HG03378 (cell line): Measurements from ENCODE around the gene PFAS.
A peak's percentile ranks its signal among the peaks of the same experiment; 100 is the strongest.

Source experiments
- ATAC-seq: cut with Tn5 transposase; IDR thresholded peaks from one replicate; pipeline ENCODE4 v1.9.1; 2021; ENCODE audit warnings: mild to moderate bottlenecking, moderate library complexity; ENCODE audit not compliant: unreplicated experiment

Gene PFAS

DNA sequence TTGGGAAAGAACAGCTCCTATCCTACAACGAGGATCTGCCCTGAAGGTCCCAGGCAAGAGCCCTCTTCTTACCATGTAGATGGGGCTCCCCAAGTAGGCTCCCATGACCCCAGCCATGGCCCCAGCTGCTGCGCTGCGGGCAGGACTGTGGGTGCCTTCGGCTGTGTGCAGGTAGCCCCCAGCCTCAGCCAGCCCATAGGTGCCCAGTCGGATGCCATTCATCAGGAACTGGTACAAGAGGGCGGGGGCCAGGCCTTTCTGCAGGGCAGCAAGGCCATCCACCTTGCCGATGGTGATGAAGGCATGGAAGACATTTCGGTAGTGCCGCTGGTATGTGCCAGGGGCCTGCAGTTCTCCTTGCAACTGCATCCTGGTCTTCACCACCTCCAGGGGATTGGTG is 45.3 kb downstream of the PFAS start:
- ATAC-seq: no peak

DNA sequence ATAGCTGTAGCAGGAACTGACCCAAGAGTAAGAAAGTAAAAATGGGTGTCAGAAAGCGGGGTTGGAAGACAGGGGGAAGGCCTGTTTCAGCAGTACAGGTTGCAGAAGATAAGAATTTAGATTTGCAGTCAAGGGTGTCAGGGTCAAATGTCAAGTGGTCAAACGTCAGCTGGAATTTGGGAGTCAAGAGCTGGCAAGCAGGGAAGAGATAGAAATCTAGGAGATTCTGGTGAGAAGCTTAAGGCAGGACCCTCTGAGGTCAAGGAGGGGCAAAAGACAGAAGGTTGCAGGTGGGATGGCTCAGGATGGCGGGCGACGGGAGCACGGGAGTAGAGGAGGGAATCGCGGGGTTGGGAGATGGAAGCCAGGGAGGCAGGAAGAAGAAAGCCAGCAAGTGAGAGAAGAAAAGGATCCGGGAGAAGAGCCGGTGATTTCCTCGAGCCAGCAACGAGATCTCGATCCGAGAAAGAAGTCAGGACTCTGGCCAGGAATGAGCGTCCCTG is 45.8 kb downstream of the PFAS start:
- no peak for ATAC-seq

DNA sequence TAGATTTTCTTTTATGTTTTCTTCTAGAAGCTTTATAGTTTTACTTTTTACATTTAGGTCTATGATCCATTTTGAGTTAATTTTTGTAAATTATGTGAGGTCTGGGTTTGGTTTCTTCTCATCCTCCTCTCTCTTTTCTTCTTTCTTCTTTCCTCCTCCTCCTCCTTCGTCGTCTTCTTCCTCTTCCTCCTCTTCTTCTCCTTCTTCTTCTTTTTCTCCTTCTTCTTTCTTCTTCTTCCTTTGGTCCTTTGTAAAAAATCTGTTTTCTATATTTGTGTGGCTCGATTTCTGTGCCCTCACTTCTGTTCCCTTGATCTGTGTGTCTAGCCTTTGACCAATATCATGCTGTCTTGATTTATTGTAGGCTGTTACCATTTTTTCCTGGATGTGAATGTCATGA is 51.1 kb downstream of the PFAS start:
- no peak for ATAC-seq

DNA sequence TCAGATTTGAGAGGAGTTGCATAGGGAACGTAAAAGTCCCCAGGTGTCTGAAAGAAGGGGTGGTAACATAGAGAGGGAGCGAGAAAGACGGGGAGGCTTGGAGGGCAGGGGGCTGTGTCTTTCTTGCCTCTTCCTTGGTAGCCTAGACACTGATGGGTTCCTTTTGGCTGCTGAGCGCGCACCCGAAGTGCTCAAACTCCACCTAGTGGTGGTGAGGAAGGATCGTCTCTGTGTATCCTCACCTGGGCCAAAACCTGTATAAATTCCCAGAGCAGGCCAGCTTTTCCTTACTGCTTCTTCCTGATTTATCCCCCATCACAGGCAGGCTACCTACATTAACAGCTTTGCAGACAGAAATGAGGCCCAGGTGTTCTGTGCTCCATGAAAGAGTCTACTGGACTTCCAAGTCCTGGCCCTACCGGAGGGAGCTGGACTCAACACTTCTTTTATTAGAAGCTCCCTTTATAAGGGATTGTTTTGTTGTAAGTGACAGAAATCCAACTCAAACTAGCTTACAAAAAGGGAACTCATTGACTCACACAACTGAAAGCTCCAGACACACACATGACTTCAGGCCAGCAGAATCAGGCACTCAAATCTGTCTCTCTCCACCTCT is 51.6 kb downstream of the PFAS start:
- ATAC-seq: peak; percentile 62

DNA sequence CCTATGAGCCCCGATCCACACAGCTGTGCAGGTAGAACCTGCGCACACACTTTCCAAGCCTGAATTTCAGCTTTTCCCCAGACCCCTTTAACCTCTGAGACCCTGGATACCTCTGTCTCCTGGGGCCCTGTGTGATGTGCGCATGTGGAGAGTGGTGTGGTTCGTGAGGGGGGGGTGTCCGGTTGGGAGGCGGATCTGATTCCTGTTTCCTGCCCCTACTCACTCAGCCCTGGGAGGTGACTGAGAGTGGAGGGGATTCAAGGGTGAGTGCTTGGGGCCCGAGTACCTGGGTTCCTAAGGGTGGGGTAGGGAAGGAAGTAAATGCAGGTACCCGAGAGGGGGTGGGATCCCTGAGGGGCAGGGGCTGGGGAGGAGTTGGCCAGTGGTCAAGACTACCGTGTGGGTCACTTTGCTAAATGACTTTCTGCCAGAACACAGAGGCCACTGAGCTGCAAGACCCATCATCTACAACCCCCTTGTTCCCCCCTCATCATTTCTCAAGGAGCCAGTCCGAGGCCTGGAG is 61.6 kb downstream of the PFAS start:
- no peak for ATAC-seq

DNA sequence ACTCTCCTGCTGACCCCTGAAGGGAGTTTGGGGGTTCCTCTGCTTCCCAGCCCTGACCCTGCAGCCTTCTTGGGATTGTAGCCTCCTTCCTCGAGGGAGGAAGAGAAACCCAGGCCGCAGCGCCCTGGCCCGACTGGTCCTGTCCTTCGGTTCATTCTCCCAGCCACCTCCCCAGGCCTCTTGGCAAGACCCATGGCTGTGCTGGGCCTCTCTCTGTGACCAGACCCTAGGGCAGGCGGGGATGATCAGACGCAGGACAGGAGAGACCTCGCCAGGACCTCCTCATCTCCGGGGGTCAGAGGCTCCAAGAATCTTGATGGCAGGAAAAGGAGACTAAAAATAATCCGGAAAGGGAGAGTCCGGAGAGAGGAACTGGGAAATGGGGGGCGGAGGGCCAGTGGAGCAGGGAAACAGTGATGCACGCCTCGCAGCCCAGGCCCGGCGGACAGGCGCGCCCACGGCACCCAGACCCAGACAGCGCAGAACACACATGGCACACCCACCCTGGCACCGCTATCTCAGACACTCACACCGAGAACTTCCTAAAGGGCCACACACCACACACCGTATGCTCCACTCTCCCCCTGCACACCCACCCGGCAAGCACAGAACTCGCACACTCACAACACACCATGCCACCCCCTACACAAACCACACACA is 62.2 kb downstream of the PFAS start:
- no peak for ATAC-seq

DNA sequence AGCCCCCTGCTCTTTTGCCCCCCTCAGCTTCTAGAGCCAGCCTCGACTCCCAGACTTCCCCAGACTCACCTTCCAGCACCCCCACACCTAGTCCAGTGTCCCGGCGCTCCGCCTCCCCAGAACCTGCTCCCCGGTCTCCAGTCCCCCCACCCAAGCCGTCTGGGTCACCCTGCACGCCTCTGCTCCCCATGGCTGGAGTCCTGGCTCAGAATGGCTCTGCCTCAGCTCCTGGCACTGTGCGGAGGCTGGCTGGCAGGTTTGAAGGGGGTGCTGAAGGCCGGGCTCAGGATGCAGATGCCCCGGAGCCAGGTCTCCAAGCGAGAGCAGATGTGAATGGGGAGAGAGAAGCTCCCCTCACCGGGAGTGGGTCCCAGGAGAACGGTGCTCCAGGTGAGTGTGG is 63.2 kb downstream of the PFAS start:
- ATAC-seq: no peak

DNA sequence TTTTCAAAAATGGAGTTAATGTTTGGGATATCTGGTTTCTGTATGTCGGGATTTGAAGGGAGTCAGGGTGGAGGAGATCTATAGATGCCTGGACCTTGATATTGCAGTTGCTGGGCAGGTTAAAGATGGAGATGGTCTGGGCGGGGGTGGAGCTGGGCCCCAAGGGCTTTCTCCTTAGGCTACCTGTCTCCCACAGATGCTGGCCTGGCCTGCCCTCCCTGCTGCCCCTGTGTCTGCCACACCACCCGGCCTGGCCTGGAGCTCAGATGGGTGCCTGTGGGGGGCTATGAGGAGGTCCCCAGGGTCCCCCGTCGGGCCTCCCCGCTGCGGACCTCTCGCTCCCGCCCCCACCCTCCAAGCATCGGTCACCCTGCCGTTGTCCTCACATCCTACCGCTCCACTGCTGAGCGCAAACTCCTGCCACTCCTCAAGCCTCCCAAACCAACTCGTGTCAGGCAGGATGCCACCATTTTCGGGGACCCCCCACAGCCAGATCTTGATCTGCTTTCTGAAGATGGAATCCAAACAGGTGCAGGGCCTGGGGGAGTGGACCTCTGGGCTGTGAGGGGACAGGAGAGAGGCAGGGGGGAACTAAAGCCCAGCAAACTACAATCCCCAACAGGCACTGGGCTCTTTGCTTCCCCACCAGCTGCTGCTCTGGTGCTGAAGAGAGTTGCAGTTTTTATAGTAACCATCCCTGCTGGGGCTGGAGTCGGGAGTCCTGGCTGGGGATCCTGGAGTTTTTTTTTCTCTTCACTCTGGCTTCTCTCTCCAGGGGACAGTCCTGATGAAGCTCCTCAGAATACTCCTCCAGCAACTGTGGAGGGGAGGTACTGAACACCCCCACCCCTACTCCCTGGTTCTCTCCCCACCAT is 63.9 kb downstream of the PFAS start:
- no peak for ATAC-seq

DNA sequence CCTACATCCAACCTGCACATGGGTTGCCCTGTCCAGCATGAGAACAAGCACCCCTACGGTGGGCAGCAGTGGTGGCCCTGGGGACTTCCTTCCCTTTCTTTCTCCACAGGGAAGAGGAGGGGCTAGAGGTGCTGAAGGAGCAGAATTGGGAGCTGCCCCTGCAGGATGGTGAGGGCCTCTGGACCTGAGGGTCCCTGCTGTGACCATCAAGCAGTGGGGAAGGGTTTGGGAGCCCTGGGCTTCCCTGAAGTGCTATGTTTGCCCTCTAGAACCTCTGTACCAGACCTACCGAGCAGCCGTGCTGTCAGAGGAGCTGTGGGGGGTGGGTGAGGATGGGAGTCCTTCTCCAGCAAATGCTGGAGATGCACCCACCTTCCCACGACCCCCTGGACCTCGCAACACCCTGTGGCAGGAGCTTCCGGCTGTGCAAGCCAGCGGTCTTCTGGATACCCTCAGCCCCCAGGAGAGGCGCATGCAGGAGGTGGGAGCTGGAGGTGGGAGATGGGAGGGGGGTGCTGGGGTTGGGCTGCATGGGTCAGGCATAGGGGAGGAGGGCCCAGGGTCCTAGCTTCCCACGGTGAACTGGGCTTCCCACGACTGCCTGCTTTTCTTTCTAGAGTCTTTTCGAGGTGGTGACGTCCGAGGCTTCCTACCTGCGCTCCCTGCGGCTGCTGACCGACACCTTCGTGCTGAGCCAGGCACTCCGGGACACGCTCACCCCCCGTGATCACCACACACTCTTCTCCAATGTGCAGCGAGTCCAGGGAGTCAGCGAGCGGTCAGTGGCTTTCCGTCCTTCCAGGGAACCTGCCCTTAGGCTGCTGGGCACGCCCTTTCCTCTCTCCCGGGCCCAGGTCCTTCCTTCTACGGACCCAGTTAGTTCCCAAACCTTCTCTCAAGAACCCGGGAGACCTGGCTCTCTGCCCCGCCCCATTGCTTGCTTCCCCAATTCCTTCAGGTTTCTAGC is 66.0 kb downstream of the PFAS start:
- no peak for ATAC-seq

DNA sequence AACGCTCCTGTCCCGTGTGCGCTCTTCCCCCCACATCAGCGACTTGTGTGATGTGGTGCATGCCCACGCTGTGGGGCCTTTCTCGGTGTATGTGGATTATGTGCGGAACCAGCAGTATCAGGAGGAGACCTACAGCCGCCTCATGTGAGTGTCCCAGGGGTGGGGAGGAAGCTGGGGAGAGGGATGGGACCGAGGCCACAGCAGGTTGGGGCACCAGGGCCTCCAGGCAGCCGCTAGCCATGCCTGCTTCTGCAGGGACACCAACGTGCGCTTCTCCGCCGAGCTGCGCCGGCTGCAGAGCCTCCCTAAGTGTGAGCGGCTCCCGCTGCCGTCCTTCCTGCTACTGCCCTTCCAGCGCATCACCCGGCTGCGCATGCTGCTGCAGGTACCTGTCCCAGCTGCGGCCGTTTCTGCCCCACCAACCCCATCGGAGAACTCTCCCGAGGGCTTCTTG is 66.7 kb downstream of the PFAS start:
- ATAC-seq: no peak

DNA sequence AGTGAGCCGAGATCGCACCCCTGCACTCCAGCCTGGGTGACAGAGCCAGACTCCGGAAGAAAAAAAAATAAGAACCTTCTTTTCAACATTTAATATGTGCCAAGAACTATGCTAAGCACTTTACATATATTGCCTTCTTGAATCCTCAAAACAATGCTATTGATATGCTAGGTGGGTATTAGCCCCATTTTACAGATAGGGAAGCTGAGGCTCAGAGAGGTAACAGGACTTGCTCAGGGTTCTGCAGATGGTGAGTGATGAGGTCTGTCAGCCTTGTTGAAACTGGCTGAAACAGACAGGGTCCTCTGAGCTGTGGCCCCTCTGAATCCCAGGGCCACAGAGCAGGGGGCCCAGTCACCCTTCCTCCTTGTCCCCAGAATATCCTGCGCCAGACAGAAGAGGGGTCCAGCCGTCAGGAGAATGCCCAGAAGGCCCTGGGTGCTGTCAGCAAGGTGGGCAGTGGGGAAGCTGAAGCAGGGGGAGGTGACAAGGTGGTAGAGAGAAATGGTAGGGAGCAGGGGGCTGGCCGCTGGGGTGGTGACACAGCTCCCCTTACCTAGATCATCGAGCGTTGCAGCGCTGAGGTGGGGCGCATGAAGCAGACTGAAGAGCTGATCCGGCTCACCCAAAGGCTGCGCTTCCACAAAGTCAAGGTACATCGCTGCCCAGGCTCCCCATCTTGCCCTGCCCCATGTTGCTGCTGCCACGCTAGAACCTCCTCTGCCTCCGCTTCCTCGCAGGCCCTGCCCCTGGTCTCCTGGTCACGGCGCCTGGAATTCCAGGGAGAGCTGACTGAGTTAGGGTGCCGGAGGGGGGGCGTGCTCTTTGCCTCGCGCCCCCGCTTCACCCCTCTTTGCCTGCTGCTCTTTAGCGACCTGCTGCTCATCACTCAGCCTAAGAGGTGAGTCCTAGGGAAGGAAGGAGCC is 69.2 kb downstream of the PFAS start:
- no peak for ATAC-seq
